ENCODE results near the gene PDZD7.

DNA sequence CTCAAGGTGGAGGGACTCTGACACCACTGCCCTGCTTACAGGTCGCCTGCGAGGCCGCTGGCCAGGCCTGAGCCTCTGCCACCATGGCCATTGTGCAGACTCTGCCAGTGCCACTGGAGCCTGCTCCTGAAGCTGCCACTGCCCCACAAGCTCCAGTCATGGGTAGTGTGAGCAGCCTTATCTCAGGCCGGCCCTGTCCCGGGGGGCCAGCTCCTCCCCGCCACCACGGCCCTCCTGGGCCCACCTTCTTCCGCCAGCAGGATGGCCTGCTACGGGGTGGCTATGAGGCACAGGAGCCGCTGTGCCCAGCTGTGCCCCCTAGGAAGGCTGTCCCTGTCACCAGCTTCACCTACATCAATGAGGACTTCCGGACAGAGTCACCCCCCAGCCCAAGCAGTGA lies 28.5 kb downstream of the PDZD7 start:
- TF ChIP-seq, protein P1, sequence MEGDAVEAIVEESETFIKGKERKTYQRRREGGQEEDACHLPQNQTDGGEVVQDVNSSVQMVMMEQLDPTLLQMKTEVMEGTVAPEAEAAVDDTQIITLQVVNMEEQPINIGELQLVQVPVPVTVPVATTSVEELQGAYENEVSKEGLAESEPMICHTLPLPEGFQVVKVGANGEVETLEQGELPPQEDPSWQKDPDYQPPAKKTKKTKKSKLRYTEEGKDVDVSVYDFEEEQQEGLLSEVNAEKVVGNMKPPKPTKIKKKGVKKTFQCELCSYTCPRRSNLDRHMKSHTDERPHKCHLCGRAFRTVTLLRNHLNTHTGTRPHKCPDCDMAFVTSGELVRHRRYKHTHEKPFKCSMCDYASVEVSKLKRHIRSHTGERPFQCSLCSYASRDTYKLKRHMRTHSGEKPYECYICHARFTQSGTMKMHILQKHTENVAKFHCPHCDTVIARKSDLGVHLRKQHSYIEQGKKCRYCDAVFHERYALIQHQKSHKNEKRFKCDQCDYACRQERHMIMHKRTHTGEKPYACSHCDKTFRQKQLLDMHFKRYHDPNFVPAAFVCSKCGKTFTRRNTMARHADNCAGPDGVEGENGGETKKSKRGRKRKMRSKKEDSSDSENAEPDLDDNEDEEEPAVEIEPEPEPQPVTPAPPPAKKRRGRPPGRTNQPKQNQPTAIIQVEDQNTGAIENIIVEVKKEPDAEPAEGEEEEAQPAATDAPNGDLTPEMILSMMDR (IDR thresholded peaks at IDR 0.05 in 2 of 3, conservative IDR thresholded peaks at IDR 0.05 in 1 of 3; ENCODE audit: borderline replicate concordance in 1 of 3, insufficient read depth in 1 of 3, low read depth in 2 of 3, low read length in 2 of 3), result no peak
- TF ChIP-seq POLR2A (IDR thresholded peaks at IDR 0.05; ENCODE audit: borderline replicate concordance, extremely low read depth, insufficient read depth, insufficient read length), result no peak
- TF ChIP-seq POLR2AphosphoS5 (IDR thresholded peaks at IDR 0.05; ENCODE audit: low read depth, low read length), result no peak
- TF ChIP-seq, protein P2, sequence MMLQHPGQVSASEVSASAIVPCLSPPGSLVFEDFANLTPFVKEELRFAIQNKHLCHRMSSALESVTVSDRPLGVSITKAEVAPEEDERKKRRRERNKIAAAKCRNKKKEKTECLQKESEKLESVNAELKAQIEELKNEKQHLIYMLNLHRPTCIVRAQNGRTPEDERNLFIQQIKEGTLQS (IDR thresholded peaks at IDR 0.05), result no peak
- no peak for TF ChIP-seq ZNF274 (IDR thresholded peaks at IDR 0.05; ENCODE audit: low read depth, low read length)
- TF ChIP-seq EZH2phosphoT487 (IDR thresholded peaks at IDR 0.05; ENCODE audit: borderline replicate concordance), result no peak
- TF ChIP-seq SRF (IDR thresholded peaks at IDR 0.05; ENCODE audit: low read depth), result no peak
- no peak for TF ChIP-seq RAD21 (IDR thresholded peaks at IDR 0.05; ENCODE audit: low read depth)
- TF ChIP-seq EZH2 (IDR thresholded peaks at IDR 0.05), result no peak
- TF ChIP-seq, protein P3, sequence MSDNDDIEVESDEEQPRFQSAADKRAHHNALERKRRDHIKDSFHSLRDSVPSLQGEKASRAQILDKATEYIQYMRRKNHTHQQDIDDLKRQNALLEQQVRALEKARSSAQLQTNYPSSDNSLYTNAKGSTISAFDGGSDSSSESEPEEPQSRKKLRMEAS (IDR thresholded peaks at IDR 0.05), result no peak
- no peak for TF ChIP-seq TCF7L2 (IDR thresholded peaks at IDR 0.05; ENCODE audit: borderline replicate concordance, extremely low read depth, insufficient read depth, insufficient read length)
- TF ChIP-seq CEBPB (IDR thresholded peaks at IDR 0.05; ENCODE audit: low read depth), result no peak
- no peak for TF ChIP-seq YY1 (IDR thresholded peaks at IDR 0.05; ENCODE audit: extremely low read depth, insufficient replicate concordance, low read depth, low read length)
- no peak for TF ChIP-seq EGR1 (IDR thresholded peaks at IDR 0.05; ENCODE audit: low read depth)
